HepG2 (cell line): ENCODE measurements around the gene SCN9A. TPM values are rescaled to one million over a fixed set of nuclear protein-coding genes. Genes with fewer than 3 reads are reported as not detected.

Experiments used
- ATAC-seq: fragments of 200-7000 bp; cut with Tn5 transposase; 3 replicates; pipeline ENCODE4 v1.9.1; 2020; ENCODE audit warnings: mild to moderate bottlenecking, moderate library complexity
- BruUV-seq: library from RNA; stranded (reverse); fragments of 400-500 nt; replicated peaks from 2 replicates; lab custom pipeline; 2021; lab: Mats Ljungman, UMichigan
- CTCF ChIA-PET: fragments of 300-600 bp; formaldehyde crosslinking; extraction: SDS; loops from one replicate; lab custom pipeline; 2021; ENCODE audit warnings: low total read pairs, inconsistent platforms, low intra/inter-chr PET ratio; lab: Yijun Ruan, JAX
- POLR2A ChIA-PET: fragments of 350-600 bp; sonication (Branson Sonifier 250); formaldehyde crosslinking; loops from one replicate; lab custom pipeline; 2020; ENCODE audit warnings: antibody characterized with exemption, inconsistent platforms; lab: Yijun Ruan, JAX
- DNase-seq: peaks from one replicate; pipeline ENCODE4 v3.0.0-alpha.2; 2015; ENCODE audit warnings: low spot score
- FAIRE-seq: peaks from 3 replicates; lab custom pipeline; 2011; peaks lifted over from hg19 to GRCh38; lab: Jason Lieb, UNC
- H2AFZ ChIP-seq: one replicate; pipeline ENCODE4 v1.6.1; 2011; ENCODE audit warnings: low read length, inconsistent platforms
- H3K27ac ChIP-seq: fragments of 300-600 bp; 3 replicates; pipeline ENCODE4 v1.8.0; 2011; ENCODE audit warnings: mixed run types, mild to moderate bottlenecking, mixed read lengths, low read length, inconsistent platforms; ENCODE audit not compliant: insufficient read depth; ENCODE audit errors: extremely low read length
- H3K27me3 ChIP-seq, 2 experiments: fragments of 200-600 bp in 1 of 2; 2 replicates in 1 of 2; 3 replicates in 1 of 2; pipeline versions ENCODE4 v1.6.0 to v1.8.0; 2011; ENCODE audit warnings: low read length in 2 of 2, mild to moderate bottlenecking in 2 of 2, moderate library complexity in 2 of 2, inconsistent platforms in 1 of 2; ENCODE audit not compliant: insufficient read depth in 2 of 2, control insufficient read depth in 1 of 2
- H3K36me3 ChIP-seq, 2 experiments: fragments of 200-600 bp in 1 of 2; replicated peaks in 1 of 2; 2 replicates in 1 of 2; 3 replicates in 1 of 2; pipeline versions ENCODE4 v1.5.1 to v1.8.0; 2011; ENCODE audit warnings: low read length in 2 of 2, inconsistent platforms in 1 of 2; ENCODE audit not compliant: insufficient read depth in 2 of 2, control insufficient read depth in 1 of 2
- H3K4me1 ChIP-seq: 2 replicates; pipeline ENCODE4 v1.5.1; 2012; ENCODE audit warnings: low read length, inconsistent platforms; ENCODE audit not compliant: insufficient read depth
- H3K4me2 ChIP-seq: 2 replicates; pipeline ENCODE4 v1.6.0; 2011; ENCODE audit warnings: low read depth, low read length, inconsistent platforms
- H3K4me3 ChIP-seq, 3 experiments: fragments of 200-600 bp in 1 of 3; sonication (generic), shearing (Covaris generic) in 1 of 3; replicated peaks in 1 of 3; 2 replicates each; pipeline ENCODE4 v1.5.1; 2011 to 2016; ENCODE audit warnings: low read length in 3 of 3, inconsistent platforms in 2 of 3, low read depth in 2 of 3, mild to moderate bottlenecking in 2 of 3, control low read depth in 1 of 3, mixed read lengths in 1 of 3; ENCODE audit not compliant: insufficient read depth in 1 of 3
- H3K79me2 ChIP-seq: one replicate; pipeline ENCODE4 v1.6.1; 2011; ENCODE audit warnings: low read length, inconsistent platforms; ENCODE audit not compliant: insufficient read depth
- H3K9ac ChIP-seq: 2 replicates; pipeline ENCODE4 v1.6.0; 2011; ENCODE audit warnings: mild to moderate bottlenecking, low read depth, low read length, inconsistent platforms; ENCODE audit not compliant: insufficient read depth
- H3K9me3 ChIP-seq: 2 replicates; pipeline ENCODE4 v1.5.1; 2012; ENCODE audit warnings: mild to moderate bottlenecking, low read length
- H4K20me1 ChIP-seq: 2 replicates; pipeline ENCODE4 v1.6.0; 2011; ENCODE audit warnings: inconsistent platforms, mild to moderate bottlenecking, low read length, moderate library complexity; ENCODE audit not compliant: insufficient read depth
- BRCA1 ChIP-seq: sonication (generic); formaldehyde crosslinking; IDR thresholded peaks from 2 replicates; pipeline ENCODE4 v1.4.0; 2020; ENCODE audit warnings: missing genetic modification reagents
- GABPA ChIP-seq, 2 experiments: IDR thresholded peaks; 2 replicates each; pipeline ENCODE4 v1.6.1; 2011 to 2016; ENCODE audit warnings: low read depth in 2 of 2, low read length in 1 of 2, missing biosample characterization in 1 of 2, missing genetic modification characterization in 1 of 2
- HNF4A ChIP-seq: sonication (generic); formaldehyde crosslinking; IDR thresholded peaks from 2 replicates; pipeline ENCODE4 v1.4.0; 2020; ENCODE audit warnings: missing genetic modification reagents
- KAT7 ChIP-seq: IDR thresholded peaks from 2 replicates; pipeline ENCODE4 v1.6.1; 2018; ENCODE audit warnings: borderline replicate concordance, missing compliant biosample characterization
- MED1 ChIP-seq: sonication (generic); formaldehyde crosslinking; IDR thresholded peaks from 2 replicates; pipeline ENCODE4 v1.4.0; 2020; ENCODE audit warnings: missing genetic modification reagents
- PAXIP1 ChIP-seq: sonication (generic); formaldehyde crosslinking; conservative IDR thresholded peaks from 2 replicates; pipeline ENCODE4 v1.4.0; 2020; ENCODE audit warnings: mild to moderate bottlenecking, missing genetic modification reagents, moderate library complexity
- REPIN1 ChIP-seq: sonication (generic); formaldehyde crosslinking; IDR thresholded peaks from 2 replicates; pipeline ENCODE4 v1.8.0; 2022; ENCODE audit warnings: missing genetic modification reagents, low read depth, mild to moderate bottlenecking, borderline replicate concordance
- SOX13 ChIP-seq, 3 experiments: fragments of 450-650 bp in 1 of 3; sonication (generic) in 1 of 3; formaldehyde crosslinking in 1 of 3; IDR thresholded peaks in 2 of 3; conservative IDR thresholded peaks in 1 of 3; 2 replicates each; pipeline versions ENCODE4 v1.5.0 to v1.6.1; 2016 to 2020; ENCODE audit warnings: antibody characterized with exemption in 1 of 3, mild to moderate bottlenecking in 1 of 3, missing compliant biosample characterization in 1 of 3, missing genetic modification reagents in 1 of 3, moderate library complexity in 1 of 3
- TCF7 ChIP-seq: sonication (generic); IDR thresholded peaks from 2 replicates; pipeline ENCODE4 v1.6.1; 2016; ENCODE audit warnings: antibody characterized with exemption, low read depth
- TEAD3 ChIP-seq: optimal IDR thresholded peaks from 2 replicates; pipeline ENCODE3; 2016; ENCODE audit warnings: borderline replicate concordance
- YEATS4 ChIP-seq: sonication (generic); formaldehyde crosslinking; IDR thresholded peaks from 2 replicates; pipeline ENCODE4 v1.4.0; 2020; ENCODE audit warnings: missing genetic modification reagents, borderline replicate concordance
- ZNF3 ChIP-seq: IDR thresholded peaks from 2 replicates; pipeline ENCODE4 v1.7.0; 2017; ENCODE audit warnings: inconsistent platforms
- ZNF704 ChIP-seq: sonication (generic); formaldehyde crosslinking; IDR thresholded peaks from 2 replicates; pipeline ENCODE4 v1.8.1; 2023; ENCODE audit warnings: mild to moderate bottlenecking, inconsistent platforms, moderate library complexity, missing genetic modification reagents, borderline replicate concordance
- WGBS: methylation state at CpG from one replicate; pipeline ENCODE4 v1.1.6; 2017; ENCODE audit warnings: low lambda C conversion rate; 5-methylcytosine and 5-hydroxymethylcytosine counted together
- in situ Hi-C: cut with HindIII; loops from 2 replicates; pipeline ENCODE4 v1.10.0; 2017; ENCODE audit warnings: low pct_unique_long_range_greater_than_20kb; ENCODE audit not compliant: extremely low pct_ligation_motif_present
- intact Hi-C: fragments of 100-400 bp; cut with micrococcal nuclease; formaldehyde crosslinking; loops from one replicate; pipeline ENCODE4 v1.10.0; 2022; ENCODE audit not compliant: unreplicated experiment
- polyA plus RNA-seq, 8 experiments: library from polyadenylated mRNA; depleted of rRNA in 3 of 8; stranded (reverse) in 7 of 8; unstranded in 1 of 8; fragments of >200 nt; fragmentation: Illumina TruSeq in 4 of 8; extraction: Trizol in 4 of 8; gene quantifications; 2 replicates each; pipeline versions ENCODE4 v1.2.1 to v1.2.3, GENCODE V29; 2011 to 2016; ENCODE audit warnings: low read depth in 4 of 8, missing spikeins in 1 of 8, mixed read lengths in 1 of 8; ENCODE audit not compliant: insufficient read depth in 1 of 8
- total RNA-seq, 5 experiments: library from RNA; depleted of rRNA; stranded (reverse); fragments of >200 nt; fragmentation: Illumina TruSeq; extraction: Trizol; gene quantifications; 2 replicates each; pipeline ENCODE4 v1.2.3, GENCODE V29; 2016; ENCODE audit warnings: low read depth in 1 of 5

Gene SCN9A
- total and polyA plus RNA-seq, 2 of the 13 experiments (the other 11 are each of a cell fraction or from before 2014, with no cell fraction given): 15.3 to 24.3 TPM

- no TSS peak for BruUV-seq
- H3K36me3 ChIP-seq: no peaks in the 10 kb centered on the region; a peak in 1 of 5 replicates
- ATAC-seq: no peak
- H3K79me2 ChIP-seq: no peaks in the 10 kb centered on the region
- peak; percentile 58 for DNase-seq
- no peak for FAIRE-seq
- peak overlapping the region; percentile 48 for H3K27ac ChIP-seq
- no peak overlapping the region for H3K4me2 ChIP-seq
- H3K9me3 ChIP-seq: no peaks in the 10 kb centered on the region
- CTCF ChIA-PET: no interaction called here
- peaks cover 50% of the 10 kb centered on the region for H3K4me1 ChIP-seq
- in situ Hi-C loops (no loop called here), intact Hi-C loops (loop anchor here (5.0 kb wide), 1 partner anchor 282 kb away; the partner anchor contains the start of gene TTC21B)
- no peak overlapping the region for H3K9ac ChIP-seq
- no peaks in the 10 kb centered on the region for H3K27me3 ChIP-seq
- WGBS: 73% methylated on average over 7 of the region's 7 CpGs
- H3K4me3 ChIP-seq: no peak overlapping the region
- POLR2A ChIA-PET: interaction anchor here (0.7 kb wide), 1 partner anchor 141 kb away, joined by 4 read pairs; the partner anchor contains the start of gene SCN9A
- no peaks in the 10 kb centered on the region for H4K20me1 ChIP-seq
- no peak overlapping the region for H2AFZ ChIP-seq
- TF ChIP-seq KAT7 (CRISPR knock-in tag) (peak; percentile 34; the same call in 1 of the 2 replicates), ZNF3 (no peak), ZNF704 (CRISPR knock-in tag) (no peak), TEAD3 (CRISPR knock-in tag) (peak; percentile 91), PAXIP1 (CRISPR knock-in tag) (peak; percentile 84), TCF7 (0 out of 2 replicates have a peak, but pooled peaks have one; percentile 8), GABPA (IDR thresholded peaks at IDR 0.05; ENCODE audit: low read depth, low read length) (no peak), GABPA (CRISPR knock-in tag; IDR thresholded peaks at IDR 0.05; ENCODE audit: low read depth) (0 out of 2 replicates have a peak, but pooled peaks have one; percentile 51), HNF4A (CRISPR knock-in tag) (no peak), YEATS4 (peak; percentile 49; the same call in 1 of the 2 replicates), MED1 (CRISPR knock-in tag) (peak; percentile 96), BRCA1 (0 out of 2 replicates have a peak, but pooled peaks have one; percentile 27), SOX13 (IDR thresholded peaks at IDR 0.05) (no peak), SOX13 (CRISPR knock-in tag; conservative IDR thresholded peaks at IDR 0.05 in 1 of 2, IDR thresholded peaks at IDR 0.05 in 1 of 2) (0 out of 4 replicates have a peak, but pooled peaks of 1 of the 2 experiments have one; percentile 24), REPIN1 (CRISPR knock-in tag) (no peak)
These were observed 141.5 kb downstream of the SCN9A start for GRCh38 chr2:166234112-166234846.
